NCI-H1105 treated with DMSO at 0.1 percent for 48 hours (cell line): ENCODE measurements around the gene ARHGDIA.
"Not testable (repeated sequence)": the region's sequence is repeated elsewhere in the genome, so short reads cannot be mapped to it uniquely, and the experiment has no call there.

Experiments
- DNase-seq: peaks from one replicate; lab custom pipeline; 2025; lab: John Stamatoyannopoulos, UW

ARHGDIA gene

DNA sequence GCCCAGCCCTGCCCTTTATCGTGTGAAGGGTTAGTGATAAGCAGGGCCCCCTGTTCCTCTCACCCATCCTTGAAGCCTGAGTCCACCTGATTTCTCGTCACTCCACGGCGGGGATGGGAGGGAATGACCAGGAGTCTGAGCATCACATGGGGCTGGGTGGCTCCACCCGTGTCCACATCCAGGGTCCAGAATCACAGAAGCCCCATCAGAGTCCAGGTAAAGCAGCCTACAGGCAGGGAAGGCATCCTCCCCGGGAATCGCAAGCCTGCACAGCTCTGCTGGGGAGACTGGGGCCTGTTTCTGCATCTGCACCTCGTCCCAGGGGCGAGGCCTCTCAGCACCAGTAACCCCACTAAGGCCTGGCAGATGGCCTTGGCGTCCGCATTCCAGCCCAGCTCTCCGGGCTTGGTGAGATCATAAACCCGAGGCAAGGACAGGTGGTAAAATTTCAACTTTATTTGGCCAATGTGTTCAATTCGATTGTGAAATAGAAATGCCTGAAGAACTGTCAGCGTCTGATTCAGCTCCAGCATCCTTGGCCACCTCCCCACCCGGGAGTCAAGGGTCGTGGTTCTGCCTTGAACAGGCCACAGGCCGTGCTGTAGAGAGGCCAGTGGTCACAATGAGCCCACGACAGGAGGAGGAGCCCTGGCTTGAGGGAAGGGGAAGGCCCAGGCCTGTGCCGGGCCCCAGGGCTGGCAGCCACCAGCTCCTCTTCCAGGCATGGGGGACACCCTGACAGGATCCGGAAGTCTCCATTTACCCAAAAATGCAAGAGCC is 28.2 kb downstream of the ARHGDIA start:
- DNase-seq, result no peak

DNA sequence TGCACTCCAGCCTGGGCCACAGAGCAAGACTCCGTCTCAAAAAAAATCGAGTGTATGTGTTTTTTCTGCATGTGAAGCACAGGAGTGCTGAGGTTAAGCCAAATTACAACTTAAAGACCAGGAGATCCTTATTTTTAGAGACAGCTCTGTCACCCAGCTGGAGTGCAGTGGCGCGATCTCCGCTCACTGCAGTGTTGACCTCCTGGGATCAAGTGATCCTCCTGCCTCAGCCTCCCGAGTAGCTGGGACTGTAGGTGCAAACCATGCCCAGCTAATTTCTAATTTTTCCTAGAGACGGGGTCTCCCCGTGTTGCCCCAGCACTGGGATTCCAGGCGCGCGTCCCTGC is 28.8 kb downstream of the ARHGDIA start:
- no peak for DNase-seq

DNA sequence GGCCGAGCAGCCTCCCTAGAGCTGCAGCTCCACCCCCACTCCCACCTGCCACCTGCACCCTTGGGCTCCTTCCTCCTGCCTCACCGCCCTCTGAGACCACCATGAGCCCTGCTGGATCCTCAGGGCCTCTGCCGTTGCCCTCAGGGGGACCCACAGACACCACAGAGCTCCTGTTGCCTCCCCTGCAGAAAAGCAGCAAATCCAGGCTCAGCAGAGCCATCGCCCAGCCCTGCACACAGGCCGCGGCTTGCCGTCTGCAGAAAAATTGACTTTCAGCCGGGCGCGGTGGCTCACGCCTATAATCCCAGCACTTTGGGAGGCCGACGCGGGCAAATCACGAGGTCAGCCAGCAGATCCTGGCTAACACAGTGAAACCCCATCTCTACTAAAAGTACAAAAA is 29.3 kb downstream of the ARHGDIA start:
- DNase-seq, result no peak

DNA sequence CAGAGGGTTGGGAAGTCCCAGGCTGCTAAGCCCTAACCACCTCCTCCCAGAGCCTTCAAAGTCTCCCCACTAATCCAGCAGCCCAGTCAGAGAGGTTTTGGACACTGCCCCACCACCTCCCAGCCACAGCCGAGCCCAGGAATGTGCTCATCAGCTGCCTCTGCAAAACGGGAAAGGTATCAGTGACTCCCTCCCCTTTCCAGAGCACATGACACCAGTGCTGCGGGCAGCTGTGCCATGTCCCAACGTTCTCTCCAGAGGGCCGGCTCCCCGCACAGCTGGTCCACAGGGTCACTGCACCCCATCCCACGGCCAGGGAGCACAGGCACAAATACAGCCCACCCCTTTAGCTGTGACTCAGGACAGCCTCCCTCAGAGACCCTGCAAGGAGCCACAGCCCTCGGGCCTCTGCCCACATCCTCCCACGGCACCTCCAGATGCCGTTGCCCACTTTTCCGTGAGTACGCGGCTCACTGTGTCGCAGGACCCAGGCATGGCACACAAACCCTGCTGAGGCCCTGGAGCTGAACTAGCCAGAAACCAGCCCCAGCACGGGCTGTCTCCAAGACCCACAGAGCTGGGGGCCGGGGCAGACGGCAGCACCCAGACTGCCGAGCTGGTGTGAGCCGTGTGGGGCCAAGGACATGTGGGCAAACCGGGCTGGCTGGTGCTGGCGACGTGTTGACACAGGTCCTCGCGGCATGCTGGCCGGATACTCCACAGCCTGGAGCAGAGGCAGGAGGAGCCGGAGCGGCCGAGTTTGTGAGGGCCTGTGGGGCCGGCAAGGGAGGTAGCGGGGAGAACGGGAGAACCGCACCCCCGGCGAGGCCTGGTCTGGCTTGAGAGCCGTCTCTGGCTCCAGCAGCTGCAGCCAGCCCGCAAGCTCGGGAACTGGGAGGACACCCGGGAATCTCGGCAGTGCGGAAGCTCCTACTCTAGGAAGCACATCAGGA is 30.0 kb downstream of the ARHGDIA start:
- no peak for DNase-seq

DNA sequence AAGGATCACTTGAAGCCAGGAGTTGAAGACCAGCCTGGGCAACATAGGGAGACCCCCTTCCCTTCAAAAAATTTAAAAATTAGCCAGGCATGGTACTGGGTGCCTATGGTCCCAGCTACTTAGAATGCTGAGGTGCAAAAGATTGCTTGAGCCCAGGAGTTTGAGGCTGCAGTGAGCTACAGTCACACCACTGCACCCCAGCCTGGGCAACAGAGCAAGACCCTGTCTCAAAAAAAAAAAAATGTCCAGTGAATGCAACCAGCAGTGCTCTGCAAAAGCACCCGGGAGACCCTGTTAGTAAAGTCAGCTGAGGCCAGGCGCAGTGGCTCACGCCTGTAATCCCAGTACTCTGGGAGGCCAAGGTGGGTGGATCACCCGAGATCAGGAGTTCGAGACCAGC is 31.1 kb downstream of the ARHGDIA start:
- DNase-seq, result not testable (repeated sequence)

DNA sequence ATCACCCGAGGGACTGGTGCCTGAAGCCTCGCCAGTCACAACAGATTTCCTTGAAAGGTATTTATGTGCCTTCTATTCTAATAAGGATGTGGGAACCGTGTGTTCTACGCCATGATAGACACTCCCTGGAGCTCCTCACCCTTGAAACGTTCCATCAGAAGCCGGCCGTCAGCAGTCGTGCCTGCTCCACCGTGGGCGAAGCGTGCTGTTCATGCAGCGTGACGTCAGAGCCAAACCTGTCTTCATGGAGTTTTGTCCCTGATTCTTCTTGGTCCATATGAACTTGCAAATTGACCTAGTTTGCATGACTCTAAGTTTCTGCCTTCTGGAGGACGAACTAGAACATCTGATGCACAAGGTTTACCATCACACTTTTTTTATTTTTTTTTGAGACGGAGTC is 31.8 kb downstream of the ARHGDIA start:
- no peak for DNase-seq

DNA sequence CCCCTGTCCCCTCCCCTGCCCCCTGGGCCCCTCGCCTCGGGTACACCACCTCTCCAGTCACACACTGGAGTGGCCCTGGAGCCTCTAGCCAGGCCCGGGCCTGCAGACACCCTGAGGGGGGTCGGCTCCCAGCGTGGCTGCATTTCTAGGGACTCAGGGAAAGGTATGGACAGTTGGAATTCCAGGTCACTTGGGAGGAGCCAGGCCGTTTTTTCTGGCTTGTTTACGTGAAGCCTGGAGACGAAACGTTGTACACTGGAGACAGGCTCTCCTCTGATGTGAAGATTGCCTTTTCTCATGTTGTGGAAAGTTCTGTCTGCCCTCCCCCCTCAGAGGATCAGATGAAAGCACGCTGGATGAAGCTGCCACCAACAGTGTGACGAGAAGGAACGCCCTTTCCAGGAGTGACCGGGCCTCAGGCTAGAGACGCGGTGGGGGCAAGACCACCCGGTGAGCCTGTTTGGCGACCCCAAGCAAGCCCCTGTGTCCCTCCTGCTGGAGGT is 32.3 kb downstream of the ARHGDIA start:
- DNase-seq, result no peak

DNA sequence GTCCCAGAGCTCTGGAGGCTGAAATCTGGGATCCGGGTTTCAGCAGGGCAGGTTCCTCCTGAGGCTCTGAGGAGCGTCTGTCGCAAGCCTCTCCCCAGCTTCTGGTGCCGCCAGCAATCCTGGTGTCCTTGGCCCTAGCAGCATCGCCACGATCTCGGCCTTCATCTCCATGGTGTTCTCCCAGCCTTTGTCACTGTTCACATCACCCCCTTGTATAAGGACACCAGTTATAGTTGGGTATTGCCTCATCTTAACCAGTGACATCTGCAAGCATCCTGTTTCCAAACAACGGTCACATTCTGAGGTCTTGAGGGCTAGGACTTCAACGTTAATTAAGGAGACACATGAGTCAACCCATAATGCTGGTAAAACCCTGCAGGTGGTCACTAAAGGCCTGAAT is 33.5 kb downstream of the ARHGDIA start:
- no peak for DNase-seq

DNA sequence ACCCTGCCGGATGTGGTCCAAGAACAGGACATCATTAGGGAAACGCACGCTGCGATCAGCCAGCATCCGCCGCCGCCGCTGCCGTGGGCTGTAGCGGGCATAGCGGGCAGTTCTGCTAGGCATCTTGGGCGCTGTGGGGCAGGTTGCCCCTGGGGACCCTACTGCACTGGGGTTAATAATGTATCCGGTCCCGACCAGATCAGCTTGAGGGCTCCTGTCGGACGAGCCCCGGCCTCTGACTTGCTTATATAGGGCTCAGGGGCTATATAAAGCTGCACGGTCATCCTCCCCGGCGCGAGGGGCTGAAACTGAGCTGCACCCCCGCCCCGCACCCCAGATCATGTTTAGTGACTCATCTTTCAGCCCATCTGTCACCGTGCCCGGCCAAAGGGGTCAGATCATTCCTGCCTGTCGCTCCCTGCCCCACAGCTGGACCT is 36.3 kb downstream of the ARHGDIA start, which contains the start of gene PPP1R27:
TSS of gene PPP1R27 (minus strand) at position 220 of the 437 bp plus-strand sequence. CDS start at position 123, 97 bp downstream.
- DNase-seq, result no peak

DNA sequence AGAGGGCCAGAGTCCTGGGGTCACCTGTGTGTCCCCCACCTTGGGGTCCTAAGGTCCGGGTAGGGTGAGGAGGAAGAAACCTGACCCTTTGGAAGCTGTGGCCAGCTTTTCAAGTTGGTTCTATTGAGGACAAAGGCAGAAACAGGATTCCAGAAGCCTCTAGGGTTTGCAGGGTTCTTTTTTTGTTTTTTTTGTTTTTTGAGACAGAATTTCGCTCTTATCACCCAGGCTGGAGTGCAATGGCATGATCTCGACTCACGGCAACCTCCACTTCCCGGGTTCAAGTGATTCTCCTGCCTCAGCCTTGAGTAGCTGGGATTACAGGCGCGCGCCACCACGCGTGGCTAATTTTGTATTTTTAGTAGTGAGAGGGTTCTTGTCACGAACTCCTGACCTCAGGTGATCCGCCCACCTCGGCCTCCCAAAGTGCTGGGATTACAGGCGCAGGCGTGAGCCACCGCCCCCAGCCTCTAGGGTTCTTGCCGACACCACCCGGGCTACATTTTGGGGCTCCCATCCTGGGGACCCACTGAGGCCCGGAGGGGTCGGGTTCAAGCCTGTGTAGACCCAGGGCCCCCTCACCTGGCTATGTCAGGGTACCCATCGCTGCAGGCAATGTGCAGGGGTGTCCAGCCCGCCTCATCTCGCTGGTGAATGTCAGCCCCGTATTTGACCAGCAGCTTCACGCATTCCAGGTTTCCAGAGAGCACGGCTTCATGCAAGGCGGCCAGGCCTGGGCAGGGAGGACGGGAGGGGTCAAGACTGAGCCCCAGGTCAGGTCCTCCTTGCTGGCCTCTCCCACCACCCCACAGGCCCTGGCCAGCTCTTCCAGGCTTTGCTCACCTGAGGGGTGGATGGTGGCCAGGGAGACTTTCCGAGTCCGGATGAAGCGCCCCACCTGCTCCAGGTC is 37.0 kb downstream of the ARHGDIA start:
- DNase-seq, result no peak

DNA sequence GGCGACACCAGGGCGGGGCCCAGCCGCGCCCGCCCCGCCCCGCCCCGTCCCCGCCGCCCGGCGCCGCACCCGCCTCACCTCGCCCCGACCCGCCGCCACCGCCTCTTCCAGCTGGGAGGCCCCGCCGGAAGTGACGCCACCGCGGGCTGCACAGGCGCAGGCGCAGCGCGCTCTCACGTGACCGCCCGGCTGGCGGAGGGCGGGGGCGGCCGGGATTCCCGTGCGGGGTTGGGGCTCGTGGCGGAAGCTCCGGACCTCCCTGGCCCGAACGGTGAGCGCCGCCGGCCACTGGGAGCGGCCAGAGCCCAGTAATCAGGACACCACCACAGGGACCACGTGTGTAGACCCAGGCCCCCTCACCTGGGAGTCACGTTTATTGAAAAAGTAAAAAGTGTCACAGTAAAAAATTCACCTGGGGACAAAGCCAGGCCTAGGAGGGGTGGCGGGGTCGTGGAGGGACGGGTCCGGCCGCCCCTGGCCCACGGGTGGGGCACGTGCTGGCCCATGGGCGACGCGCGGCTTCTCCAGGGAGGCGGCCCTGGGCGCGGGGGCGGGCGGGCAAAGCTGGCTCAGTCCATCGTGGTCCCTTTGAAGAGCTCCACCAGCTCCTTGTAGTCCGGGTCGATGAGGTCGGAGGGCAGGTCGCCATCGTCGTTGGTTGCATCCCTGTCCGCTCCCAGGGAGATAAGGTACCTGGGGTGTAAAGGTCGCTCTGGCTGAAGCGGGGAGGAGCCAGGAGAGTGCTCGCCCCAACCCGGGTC is 37.8 kb downstream of the ARHGDIA start, which contains the start of gene MCRIP1:
TSS of gene MCRIP1 (minus strand) at position 132 of the 761 bp plus-strand sequence. CDS start 8,785 bp downstream, outside the sequence.
- DNase-seq, result peak; percentile 79

DNA sequence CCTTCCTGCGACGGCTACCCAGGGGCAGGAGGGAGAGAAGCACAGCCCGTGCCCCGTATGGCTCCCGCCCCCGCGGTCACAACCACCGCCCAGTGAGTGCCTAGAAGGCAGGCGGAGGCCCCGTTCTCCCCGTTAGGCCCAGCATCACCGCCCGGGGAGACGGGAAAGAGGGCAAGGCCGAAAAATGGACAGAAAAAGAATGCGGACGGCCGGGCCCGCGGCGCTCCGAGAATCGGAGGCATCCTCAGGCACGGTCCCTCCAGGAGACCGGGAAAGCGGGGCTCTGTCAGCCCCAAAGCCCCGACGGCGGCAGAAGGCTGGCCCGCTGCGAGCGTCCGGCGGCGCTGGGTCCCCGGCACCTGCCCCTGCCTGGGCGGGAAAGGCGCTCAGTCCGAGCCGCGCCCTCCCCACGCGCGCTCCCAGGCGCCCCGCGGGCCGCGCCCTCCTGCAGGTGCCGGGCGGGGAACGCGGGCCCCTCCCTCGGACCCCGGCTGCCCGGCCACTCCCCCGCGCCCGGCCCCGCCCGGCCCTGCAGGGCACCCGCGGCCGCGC is 38.5 kb downstream of the ARHGDIA start:
- DNase-seq, result no peak

DNA sequence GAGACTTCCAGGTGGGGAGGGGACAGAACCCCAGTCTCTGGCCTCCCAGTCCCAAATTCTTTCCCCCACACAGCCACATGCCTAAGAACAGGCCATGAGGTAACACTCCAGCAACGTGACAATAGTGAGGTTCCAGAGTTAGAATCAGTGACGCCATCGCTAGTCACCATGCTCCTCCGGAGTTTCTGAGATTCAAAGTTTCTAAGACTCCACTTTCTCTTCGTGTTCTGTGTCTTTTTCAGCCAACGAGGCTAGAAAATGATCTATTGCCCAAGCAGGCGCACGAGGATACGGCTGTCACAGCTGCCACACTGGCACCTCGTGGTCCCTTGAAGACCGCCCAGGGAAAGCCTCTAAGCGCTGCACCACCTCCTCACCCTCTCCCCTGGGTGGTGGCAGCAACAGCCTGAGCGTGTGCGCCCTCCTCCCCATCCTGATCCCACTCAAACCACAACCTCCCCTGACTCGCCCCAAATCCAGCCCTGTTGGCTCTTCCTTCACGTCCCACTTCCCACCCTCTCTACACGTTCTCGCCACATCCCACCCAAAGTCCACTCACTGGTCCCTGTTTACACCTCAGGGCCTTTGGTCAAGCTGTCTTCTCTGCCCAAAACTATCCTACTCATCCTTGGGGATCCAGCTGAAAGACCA is 39.1 kb downstream of the ARHGDIA start:
- DNase-seq, result no peak

DNA sequence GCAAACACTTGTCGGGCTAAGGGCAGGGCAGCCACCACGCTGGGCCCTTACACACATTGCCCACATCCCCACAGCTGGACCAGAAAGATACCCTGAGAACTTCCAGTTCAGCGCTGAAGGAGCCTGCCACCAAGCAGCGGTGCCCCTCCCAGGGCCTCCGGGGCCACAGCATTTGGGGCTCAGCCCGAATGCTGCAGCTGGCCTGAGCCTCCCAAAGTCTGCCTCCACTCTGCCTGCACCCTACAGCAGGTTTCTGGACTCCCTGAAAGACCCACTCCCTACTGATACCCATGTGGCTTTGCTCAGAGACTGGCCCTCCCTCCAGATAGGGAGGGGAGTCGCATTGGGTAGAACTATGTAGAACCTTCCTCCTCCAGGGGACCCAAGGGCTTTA is 39.6 kb downstream of the ARHGDIA start:
- DNase-seq, result no peak

DNA sequence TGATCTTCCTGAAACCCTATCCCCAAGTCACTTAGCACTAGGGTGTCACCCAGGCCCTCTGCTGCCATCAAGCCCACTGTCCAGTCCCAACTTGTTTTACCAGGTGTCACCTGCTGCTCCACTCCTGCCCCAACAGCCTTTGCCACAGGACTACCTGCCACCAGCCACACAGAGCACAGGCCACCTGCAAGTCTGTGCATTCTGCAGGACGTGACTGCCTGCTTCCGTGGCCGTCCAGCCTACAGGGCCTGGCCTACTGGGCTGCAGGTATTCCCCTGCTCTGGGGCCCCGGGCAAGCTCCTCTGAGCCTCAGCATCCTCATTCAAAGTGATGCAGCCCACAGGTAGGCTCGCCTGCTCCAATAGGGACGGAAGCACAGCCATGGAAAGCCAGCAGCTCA is 41.3 kb downstream of the ARHGDIA start:
- no peak for DNase-seq

DNA sequence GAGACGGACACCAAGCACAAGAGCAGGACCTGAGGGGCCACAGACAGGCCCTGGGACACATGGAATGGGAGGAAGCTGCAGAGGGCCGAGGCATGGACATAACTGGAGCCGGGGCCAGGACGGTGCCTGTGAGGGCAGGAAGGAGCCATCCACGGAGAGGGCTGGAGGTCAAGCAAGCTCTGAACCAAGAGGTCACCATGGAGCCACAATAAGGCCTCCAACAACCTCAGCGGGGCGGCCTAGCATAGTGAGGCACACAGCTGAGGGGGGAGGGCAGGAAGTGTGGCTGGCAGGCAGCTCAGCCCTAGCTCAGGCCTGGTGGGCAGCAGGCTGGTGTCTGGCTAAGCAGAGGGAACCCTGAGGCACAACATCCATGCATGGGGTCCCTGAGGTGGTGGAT is 42.5 kb downstream of the ARHGDIA start:
- no peak for DNase-seq

DNA sequence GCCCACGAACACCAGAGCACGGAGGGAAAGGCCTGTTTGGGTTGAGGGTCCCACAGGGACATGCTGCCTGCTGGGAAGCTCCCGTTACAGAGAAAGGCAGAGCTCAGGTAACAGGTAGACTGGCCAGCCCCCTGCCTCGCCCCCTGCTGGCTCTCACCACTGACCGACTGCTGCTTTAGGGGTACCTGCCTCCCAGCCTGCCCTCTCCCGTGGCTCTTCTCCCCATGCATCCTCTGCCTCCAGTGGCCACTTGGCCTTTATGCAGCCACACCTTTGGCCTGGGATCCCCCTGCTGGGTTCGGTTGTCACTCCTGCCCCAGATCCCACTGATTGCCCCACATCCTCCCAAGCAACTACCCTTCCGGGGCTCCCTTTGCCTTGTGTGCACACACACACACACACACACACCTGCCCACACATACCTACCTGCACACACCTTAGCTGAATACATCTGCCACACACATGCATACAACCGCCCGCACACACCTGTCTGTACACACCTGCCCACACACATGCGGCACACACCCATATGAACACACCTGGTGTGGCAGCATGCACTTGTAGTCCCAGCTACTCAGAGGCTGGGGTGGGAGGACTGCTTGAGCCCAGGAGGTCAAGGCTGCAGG is 45.2 kb downstream of the ARHGDIA start:
- no peak for DNase-seq

DNA sequence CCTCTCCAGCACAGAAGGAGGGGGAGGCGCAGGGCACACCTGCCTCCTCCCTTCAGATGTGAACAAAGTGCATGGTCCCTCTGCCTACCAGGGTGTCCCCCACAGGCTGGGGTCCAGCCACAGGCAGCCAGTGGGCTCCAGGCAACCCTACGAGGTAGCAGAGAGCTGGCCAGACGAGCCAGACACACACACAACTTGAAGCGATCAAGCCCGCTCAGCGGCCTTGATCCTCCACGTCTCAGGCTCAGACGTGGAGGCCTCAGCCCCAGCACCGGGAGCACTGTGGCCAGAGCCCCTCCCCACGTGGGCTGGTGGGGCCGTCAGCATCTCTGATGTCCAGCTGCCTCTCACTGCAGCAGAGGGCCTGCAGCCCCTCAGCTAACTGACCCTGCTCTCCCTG is 46.5 kb downstream of the ARHGDIA start:
- DNase-seq, result no peak

DNA sequence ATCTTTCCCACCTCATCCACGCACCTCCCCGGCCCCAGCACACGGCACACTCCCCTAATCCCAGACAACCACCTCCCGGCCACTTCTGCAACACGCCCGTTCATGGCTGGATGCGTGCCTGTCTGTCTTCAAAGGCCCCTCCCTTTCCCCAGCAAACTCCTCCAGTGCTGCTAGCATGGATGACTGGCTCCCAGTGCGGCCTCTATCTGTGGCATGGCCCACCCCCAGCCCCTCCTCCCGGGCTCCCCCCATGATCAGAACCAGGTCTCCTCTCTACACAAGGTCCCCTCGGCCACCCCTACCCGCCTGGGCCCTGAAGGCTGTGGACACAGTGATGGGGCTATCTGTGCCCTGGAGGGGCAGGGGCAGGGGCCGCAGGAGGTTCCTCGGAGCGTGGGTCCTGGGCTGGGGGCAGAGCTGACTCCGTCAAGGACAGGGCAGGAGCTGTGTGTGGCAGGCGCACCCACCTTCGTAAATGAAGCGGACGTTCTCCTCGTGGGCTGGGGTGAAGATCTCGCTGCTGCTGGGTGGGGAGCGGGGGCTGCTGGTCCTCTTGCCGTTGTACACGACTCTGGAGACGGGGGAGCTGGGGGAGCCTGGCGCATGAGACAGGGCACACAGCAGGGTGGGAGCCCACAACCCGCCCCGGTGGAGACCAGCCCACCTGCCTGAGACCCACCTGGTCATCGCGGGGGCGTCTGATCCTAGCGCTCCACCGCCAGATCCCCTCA is 47.2 kb downstream of the ARHGDIA start:
- DNase-seq, result no peak
